Stimulated activated CD8-positive, alpha-beta memory T cell treated with anti-CD3 and anti-CD28 coated beads, Interleukin-12 subunit alpha, Interleukin-12 subunit beta, amount 100 ng/mL, for 24 hours (primary cell): ENCODE data around the gene C5orf15.
"Not testable (repeated sequence)": the region's sequence is repeated elsewhere in the genome, so short reads cannot be mapped to it uniquely, and the experiment has no call there.

ENCODE experiments used
- DNase-seq: peaks from one replicate; pipeline ENCODE4 v3.0.0-alpha.2; 2020; ENCODE audit errors: extremely low read depth

C5orf15 gene

GRCh38 chr5:133938039-133938821 is 30.2 kb downstream of the C5orf15 start:
- no peak for DNase-seq

- not testable (repeated sequence) for DNase-seq
Observed at GRCh38 chr5:133937628-133938027, 30.8 kb downstream of the C5orf15 start.

GRCh38 chr5:133936651-133937015 is 31.8 kb downstream of the C5orf15 start:
- no peak for DNase-seq

- not testable (repeated sequence) for DNase-seq
Observed at GRCh38 chr5:133935991-133936650, 32.3 kb downstream of the C5orf15 start.

GRCh38 chr5:133935667-133935940 is 32.8 kb downstream of the C5orf15 start:
- DNase-seq, result no peak

GRCh38 chr5:133934822-133935666 is 33.4 kb downstream of the C5orf15 start:
- no peak for DNase-seq

- no peak for DNase-seq
Observed at GRCh38 chr5:133934311-133934710, 34.1 kb downstream of the C5orf15 start.

GRCh38 chr5:133933670-133934295 is 34.6 kb downstream of the C5orf15 start:
- no peak for DNase-seq

GRCh38 chr5:133933169-133933509 is 35.3 kb downstream of the C5orf15 start:
- DNase-seq, result no peak

GRCh38 chr5:133932441-133933168 is 35.8 kb downstream of the C5orf15 start:
- DNase-seq, result no peak

- no peak for DNase-seq
Observed at GRCh38 chr5:133931546-133931945, 36.9 kb downstream of the C5orf15 start.

- DNase-seq, result no peak
Observed at GRCh38 chr5:133930813-133931090, 37.7 kb downstream of the C5orf15 start.

GRCh38 chr5:133930061-133930812 is 38.2 kb downstream of the C5orf15 start:
- peak; percentile 28 for DNase-seq

- DNase-seq, result no peak
Observed at GRCh38 chr5:133928587-133929393, 39.6 kb downstream of the C5orf15 start.

- DNase-seq, result no peak
Observed at GRCh38 chr5:133927300-133928180, 40.9 kb downstream of the C5orf15 start.

- DNase-seq, result no peak
Observed at GRCh38 chr5:133926489-133927299, 41.7 kb downstream of the C5orf15 start.

- no peak for DNase-seq
Observed at GRCh38 chr5:133925866-133926488, 42.4 kb downstream of the C5orf15 start.

- no peak for DNase-seq
Observed at GRCh38 chr5:133925269-133925668, 43.2 kb downstream of the C5orf15 start.
